GM19452 (cell line): ENCODE measurements around the gene DDR2.
"Not testable (repeated sequence)": the region's sequence is repeated elsewhere in the genome, so short reads cannot be mapped to it uniquely, and the experiment has no call there.

Experiments used
- ATAC-seq: cut with Tn5 transposase; IDR thresholded peaks from one replicate; pipeline ENCODE4 v1.9.1; 2021; ENCODE audit not compliant: unreplicated experiment

DDR2 gene

DNA sequence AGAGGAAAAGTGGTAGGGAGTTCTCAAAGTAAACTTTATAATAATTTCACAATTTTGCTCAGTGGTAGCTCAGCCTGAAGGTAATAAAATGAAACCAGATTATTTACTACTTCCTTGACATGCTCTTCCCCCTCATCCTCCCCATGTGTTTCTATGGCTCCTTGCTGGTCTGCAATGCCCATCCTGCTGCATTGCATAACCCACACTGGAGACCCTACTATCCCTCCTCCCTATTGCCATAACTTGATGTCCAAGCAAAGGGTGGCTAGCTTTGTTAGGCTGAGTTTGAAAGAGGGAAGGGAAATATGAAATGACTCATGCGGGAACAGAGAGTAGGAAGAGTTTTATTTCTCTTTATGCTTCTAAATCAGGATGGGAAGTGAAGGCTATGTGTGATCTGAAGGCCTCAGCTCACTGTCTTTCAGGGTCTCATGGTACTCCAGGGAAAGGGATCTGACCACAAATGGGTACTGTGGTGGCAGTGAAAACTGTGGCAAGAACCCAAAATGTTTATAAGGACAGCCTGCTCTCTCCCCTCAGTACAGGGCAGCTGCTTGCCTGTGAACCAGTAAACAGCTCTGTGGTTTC, 121.8 kb downstream of the DDR2 start:
- no peak for ATAC-seq

- ATAC-seq = no peak
These were observed 123.0 kb downstream of the DDR2 start for GRCh38 chr1:162755306-162755705.

DNA sequence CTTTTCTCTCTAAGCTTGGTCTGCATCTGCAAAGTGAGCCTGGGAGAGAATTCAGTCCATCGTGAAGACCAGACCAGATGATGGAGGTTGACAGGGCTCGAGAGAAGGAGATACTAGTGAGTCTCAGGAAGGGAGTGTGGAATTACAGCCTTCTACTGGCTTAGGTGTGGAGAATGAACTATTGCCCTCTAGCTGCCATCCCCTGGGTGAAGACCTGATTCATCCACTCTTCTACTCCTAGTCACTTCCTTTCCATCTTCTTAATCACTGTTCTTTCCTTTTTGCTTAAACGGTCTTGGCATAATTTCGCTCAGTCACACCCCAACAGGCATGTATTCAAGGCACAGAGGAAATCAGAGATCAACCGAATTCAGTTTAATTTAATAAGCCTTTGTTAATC, 124.3 kb downstream of the DDR2 start:
- no peak for ATAC-seq

GRCh38 chr1:162757476-162757875, 125.2 kb downstream of the DDR2 start:
- ATAC-seq = no peak

DNA sequence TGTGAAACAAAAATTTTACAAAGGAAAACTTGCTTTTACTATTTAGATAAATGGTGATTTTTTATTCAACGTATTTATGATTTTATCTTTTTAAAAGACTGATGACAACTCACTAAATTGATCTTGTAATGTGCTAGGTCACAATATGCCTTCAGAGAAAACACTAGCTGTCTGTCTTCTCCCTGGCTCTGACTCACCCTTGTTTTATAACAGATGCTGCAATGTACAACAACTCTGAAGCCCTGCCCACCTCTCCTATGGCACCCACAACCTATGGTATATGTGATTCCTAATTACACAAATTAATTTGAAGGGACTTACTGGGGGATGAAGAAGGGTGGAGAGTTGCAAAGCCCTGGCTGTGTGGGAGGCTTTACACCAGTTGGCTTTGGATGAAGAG, 133.5 kb downstream of the DDR2 start:
- ATAC-seq = no peak

- no peak for ATAC-seq
These were observed 140.4 kb downstream of the DDR2 start for GRCh38 chr1:162772571-162773154.

- no peak for ATAC-seq
These were observed 141.7 kb downstream of the DDR2 start for GRCh38 chr1:162774007-162774406.

- no peak for ATAC-seq
These were observed 146.8 kb downstream of the DDR2 start for GRCh38 chr1:162779043-162779442.

DNA sequence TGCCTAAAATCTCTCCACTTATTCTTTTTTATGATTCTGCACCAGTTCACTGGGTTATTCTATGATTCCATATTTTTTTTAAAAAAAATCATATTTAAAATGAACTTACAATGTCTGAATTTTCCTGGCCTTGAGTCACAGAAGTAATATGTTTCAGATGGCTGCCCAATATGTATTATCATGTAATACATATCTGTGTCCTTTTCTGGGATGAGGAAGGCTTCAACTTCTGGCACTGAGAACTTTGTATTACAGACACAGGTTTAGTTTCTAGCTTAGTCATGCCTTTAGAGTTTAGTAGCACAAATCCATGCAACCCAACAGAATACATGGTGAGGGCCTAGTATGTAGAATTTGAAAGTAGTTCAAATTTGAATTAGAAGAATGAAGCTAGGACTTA, 150.4 kb downstream of the DDR2 start:
- no peak for ATAC-seq

DNA sequence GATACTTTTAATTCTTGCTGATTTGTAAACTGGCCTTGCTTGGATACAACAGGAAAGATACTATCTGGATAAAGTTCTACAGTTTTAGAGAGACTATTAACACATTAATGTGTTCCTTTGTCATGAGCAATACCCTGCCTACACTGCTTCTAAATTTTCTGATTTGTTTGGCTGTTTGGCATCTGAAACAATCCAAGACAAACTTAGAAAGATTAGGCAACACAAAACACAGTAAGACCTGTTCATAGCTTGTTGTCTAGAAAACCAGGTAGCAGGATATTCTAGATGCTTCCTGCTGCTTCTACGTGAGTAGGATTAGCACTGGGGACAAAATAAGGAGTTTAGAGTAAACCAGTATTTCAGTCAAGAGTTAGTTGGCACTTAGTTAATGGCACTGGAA, 152.7 kb downstream of the DDR2 start:
- ATAC-seq = not testable (repeated sequence)

- ATAC-seq = not testable (repeated sequence)
These were observed 156.5 kb downstream of the DDR2 start for GRCh38 chr1:162788783-162789182.

DNA sequence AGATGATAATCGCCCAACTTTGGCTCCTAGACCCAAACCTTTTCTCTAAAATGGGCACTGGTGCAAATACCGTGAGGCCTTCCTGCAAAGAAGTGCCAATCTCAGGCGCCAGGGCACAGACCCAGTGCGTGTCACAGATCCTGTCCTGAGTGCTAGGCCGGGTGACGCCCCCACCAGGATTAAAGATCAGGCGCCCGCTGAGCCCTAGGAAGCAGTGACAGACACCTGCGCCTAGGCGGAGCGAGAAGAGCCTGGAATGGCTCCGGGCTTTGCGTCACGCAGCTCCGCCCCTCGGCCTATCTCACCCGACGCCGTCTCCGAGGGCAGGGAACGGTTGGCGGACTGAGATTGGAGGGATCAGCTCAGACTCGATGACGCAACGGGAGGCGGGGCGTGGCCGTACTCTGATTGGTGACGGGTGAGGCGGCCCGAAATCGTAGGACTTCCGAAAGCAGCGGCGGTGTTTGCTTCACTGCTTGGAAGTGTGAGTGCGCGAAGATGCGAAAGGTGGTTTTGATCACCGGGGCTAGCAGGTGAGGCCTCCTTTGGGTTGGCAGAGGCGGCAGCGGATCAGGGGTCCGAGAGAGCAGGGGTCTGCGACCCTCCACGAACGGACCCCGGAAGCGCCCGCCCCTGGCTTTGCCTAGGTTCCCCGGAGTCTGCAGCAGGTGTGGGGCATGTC, 158.2 kb downstream of the DDR2 start, which contains the start of gene HSD17B7:
Gene HSD17B7, plus strand, starts transcription at position 400 of the 682 bp plus-strand sequence. Its CDS starts 99 bp downstream, at position 499.
- ATAC-seq = peak; percentile 99

GRCh38 chr1:162790985-162791357, 158.7 kb downstream of the DDR2 start:
- not testable (repeated sequence) for ATAC-seq

DNA sequence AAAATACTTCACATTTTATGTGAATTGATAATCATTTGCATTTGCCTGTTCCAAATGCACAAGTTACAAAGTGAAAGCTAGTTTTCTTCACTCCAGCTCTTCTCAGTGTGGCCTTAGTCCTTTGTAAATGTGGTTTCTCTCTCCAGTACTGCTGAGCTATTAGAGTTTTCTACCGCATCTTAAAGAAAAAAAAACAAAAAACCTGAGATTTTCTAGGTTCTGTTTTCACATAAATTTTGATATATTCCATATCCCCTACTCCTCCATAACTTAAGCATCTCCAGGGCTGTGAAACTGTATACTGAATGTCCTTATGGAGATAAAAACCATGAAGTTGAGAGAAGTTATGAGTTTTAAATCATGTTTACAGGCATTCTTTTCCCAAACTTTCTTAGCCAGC, 162.0 kb downstream of the DDR2 start:
- not testable (repeated sequence) for ATAC-seq

DNA sequence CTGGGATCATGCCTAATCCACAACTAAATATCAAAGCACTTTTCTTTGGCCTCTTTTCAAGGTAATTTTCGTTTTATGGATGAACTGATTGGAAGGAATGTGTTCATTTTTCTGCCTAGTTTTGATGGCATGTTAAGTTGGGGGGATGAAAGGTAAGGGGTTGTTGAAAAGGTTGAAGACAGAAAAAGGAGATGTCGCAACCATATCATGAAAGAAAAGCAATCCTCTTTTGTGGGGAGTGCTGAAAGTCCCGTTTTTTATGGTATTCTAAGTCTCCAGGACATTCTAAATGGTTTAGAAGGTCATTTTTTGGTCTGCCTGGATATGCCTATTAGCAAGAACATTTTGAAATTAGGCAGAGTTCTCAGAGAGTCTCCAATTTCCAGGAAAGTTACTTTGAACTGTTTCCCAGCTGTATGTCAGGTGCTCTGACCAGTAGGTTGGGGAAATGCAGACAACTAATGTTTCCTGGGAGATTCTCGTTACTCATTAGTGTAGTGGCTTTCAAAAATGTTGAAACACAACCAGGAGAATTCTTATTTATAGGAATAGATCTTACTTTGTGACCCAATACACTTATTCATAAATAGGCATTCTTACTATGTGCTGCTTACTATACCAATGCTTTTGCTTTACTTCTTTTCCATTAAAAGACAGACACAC, 164.5 kb downstream of the DDR2 start:
- ATAC-seq = not testable (repeated sequence)

DNA sequence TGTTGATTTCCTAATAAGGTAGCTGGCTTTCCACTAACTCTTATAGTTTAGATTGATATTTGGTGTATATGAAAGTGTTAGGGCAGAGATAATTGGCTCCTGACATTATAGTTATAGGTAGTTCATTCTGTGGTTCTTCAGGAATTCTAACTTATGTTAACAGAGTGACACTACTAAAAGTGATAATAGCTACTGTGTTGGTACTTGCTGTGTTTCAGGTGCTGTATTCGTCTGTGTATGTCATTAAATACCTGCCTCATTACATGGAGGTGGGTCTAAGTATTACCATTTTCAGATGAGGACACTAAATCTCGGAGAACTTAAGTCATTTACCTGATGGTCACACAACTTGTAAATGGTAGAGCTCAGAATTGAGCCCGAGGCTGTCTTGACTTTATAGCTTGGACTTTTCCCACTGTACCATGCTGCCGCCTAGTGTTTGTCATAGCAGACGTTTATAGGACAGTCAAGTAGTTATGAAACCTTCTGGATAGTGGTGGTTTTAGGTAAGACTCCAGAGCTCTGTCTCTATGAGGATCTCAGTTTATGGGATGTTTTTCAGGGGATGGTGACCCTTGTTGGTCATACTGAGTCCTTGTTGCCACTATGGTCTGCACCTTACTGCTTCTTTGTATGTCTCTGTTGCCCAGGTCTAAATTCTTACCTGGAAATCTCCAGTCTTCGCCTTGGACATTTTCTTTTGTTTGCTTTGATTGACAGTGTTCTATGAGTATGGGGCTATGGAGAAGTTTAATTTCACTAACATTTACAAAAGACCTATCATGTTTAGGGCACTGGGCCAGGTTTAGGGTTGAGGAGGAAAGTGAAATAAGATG, 167.9 kb downstream of the DDR2 start:
- ATAC-seq = not testable (repeated sequence)

DNA sequence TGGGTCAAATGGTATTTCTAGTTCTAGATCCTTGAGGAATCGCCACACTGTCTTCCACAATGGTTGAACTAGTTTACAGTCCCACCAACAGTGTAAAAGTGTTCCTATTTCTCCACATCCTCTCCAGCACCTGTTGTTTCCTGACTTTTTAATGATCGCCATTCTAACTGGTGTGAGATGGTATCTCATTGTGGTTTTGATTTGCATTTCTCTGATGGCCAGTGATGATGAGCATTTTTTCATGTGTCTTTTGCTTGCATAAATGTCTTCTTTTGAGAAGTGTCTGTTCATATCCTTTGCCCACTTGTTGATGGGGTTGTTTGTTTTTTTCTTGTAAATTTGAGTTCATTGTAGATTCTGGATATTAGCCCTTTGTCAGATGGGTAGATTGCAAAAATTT, 175.2 kb downstream of the DDR2 start:
- not testable (repeated sequence) for ATAC-seq

- ATAC-seq = not testable (repeated sequence)
These were observed 180.1 kb downstream of the DDR2 start for GRCh38 chr1:162812357-162812756.

DNA sequence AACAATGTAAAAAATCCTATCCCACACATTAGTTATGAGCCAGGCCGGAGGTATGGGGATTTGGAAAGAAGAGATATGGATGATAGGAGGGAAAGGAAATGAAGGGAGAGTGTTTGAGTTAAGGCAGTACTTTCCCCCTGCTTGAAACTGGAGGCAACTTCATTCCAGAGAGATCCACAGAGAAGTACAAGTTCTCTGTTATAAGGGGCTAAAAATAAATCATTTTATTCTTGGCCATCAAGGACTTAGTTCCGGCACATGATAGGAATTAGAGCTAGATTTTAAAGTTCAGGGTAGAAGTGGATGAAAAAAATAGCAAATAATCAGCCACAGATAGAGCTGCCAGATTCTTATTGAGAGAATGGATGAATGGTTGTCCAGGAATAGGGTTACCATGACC, 185.9 kb downstream of the DDR2 start:
- not testable (repeated sequence) for ATAC-seq

DNA sequence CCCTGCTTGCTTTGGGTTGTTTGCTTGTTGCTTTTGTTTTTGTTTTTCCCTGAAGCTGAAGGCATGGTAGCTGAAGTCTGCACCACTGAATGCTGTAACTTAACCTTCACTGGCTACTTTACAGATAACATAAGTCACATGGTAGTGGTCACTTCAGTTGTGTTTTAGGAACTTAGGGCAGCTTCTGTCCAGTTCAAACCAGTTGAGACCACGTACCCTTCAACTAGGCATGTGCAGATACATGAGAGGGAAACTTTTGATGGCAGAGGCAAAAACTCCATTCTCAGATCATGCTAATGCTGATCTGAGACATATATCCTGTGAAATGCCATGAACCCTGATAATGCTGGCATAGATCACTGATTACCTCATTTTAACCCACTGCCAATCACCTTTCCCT, 186.4 kb downstream of the DDR2 start:
- not testable (repeated sequence) for ATAC-seq
